Panc1 (cell line): ENCODE data around the gene MAP7. TPM values are rescaled to one million over a fixed set of nuclear protein-coding genes. Genes with fewer than 3 reads are reported as not detected.

Experiments used
- ATAC-seq: fragments of 200-7000 bp; cut with Tn5 transposase; 2 replicates; pipeline ENCODE4 v1.9.1; 2020; ENCODE audit warnings: mild to moderate bottlenecking, moderate library complexity
- BruUV-seq: library from RNA; stranded (reverse); fragments of 400-500 nt; replicated peaks from 2 replicates; lab custom pipeline; 2021; lab: Mats Ljungman, UMichigan
- CTCF ChIA-PET: fragments of 300-600 bp; sonication (Branson Sonifier 250); formaldehyde crosslinking; loops from one replicate; lab custom pipeline; 2022; ENCODE audit warnings: antibody characterized with exemption; lab: Charles Lee
- POLR2A ChIA-PET: fragments of 300-600 bp; sonication (Branson Sonifier 250); formaldehyde crosslinking; loops from one replicate; lab custom pipeline; 2022; ENCODE audit warnings: antibody characterized with exemption; lab: Charles Lee
- DNase-seq: peaks from one replicate; pipeline ENCODE4 v3.0.0-alpha.2; 2010; ENCODE audit warnings: low read depth, low spot score
- H3K27ac ChIP-seq: 2 replicates; pipeline ENCODE4 v1.5.1; 2011; ENCODE audit warnings: mild to moderate bottlenecking, low read length, inconsistent platforms
- H3K27me3 ChIP-seq: fragments of 200-500 bp; sonication (Bioruptor generic); 2 replicates; pipeline ENCODE4 v1.6.0; 2014; ENCODE audit warnings: low read length, inconsistent platforms; ENCODE audit not compliant: control insufficient read depth, insufficient read depth
- H3K36me3 ChIP-seq: fragments of 200-500 bp; sonication (Bioruptor generic); 2 replicates; pipeline ENCODE4 v1.5.1; 2014; ENCODE audit warnings: inconsistent platforms, mild to moderate bottlenecking, low read length, moderate library complexity; ENCODE audit not compliant: control insufficient read depth, insufficient read depth
- H3K4me1 ChIP-seq: 2 replicates; pipeline ENCODE4 v1.5.1; 2011; ENCODE audit warnings: inconsistent platforms, mild to moderate bottlenecking, low read length, moderate library complexity; ENCODE audit not compliant: control insufficient read depth, insufficient read depth
- H3K4me3 ChIP-seq, 2 experiments: 2 replicates each; pipeline ENCODE4 v1.5.1; 2011 to 2012; ENCODE audit warnings: low read depth in 2 of 2, low read length in 2 of 2, mild to moderate bottlenecking in 2 of 2, inconsistent platforms in 1 of 2, moderate library complexity in 1 of 2
- H3K9me3 ChIP-seq: fragments of 200-500 bp; sonication (Bioruptor generic); 2 replicates; pipeline ENCODE4 v1.5.1; 2014; ENCODE audit warnings: low read depth, mild to moderate bottlenecking, inconsistent platforms, low read length, moderate library complexity; ENCODE audit not compliant: control insufficient read depth, insufficient read depth
- POLR2AphosphoS5 ChIP-seq: IDR thresholded peaks from 2 replicates; pipeline ENCODE4 v1.6.1; 2012; ENCODE audit warnings: mild to moderate bottlenecking, low read depth, low read length, moderate library complexity
- SIN3A ChIP-seq: IDR thresholded peaks from 2 replicates; pipeline ENCODE4 v1.6.1; 2012; ENCODE audit warnings: low read depth, mild to moderate bottlenecking, low read length, moderate library complexity, borderline replicate concordance; ENCODE audit not compliant: insufficient read depth
- TCF7L2 ChIP-seq: IDR thresholded peaks from 2 replicates; pipeline ENCODE4 v1.6.1; 2011; ENCODE audit warnings: mild to moderate bottlenecking, low read depth, low read length, inconsistent platforms
- in situ Hi-C: cut with HindIII; loops from 2 replicates; pipeline ENCODE4 v1.10.0; 2016; ENCODE audit warnings: low sequenced_read_pairs, low pct_unique_long_range_greater_than_20kb
- intact Hi-C: fragments of 100-400 bp; cut with micrococcal nuclease; formaldehyde crosslinking; loops from one replicate; pipeline ENCODE4 v1.10.0; 2022; ENCODE audit not compliant: unreplicated experiment
- total RNA-seq: library from RNA; stranded (reverse); gene quantifications from one replicate; pipeline ENCODE4 v1.2.1, GENCODE V29; 2021; ENCODE audit not compliant: unreplicated experiment
- TF ChIP-seq, protein P1 (sequence below): fragments of 450-650 bp; IDR thresholded peaks from 2 replicates; pipeline ENCODE4 v1.5.1; 2017; ENCODE audit warnings: mild to moderate bottlenecking
- TF ChIP-seq, protein P2 (sequence below), 2 experiments: IDR thresholded peaks; 2 replicates each; pipeline ENCODE4 v1.6.1; 2011 to 2012; ENCODE audit warnings: low read depth in 2 of 2, control low read depth in 1 of 2, low read length in 1 of 2, mild to moderate bottlenecking in 1 of 2, moderate library complexity in 1 of 2; ENCODE audit not compliant: insufficient read depth in 1 of 2

Gene MAP7
- total RNA-seq, 1 experiment from 2014 or later: 1.8 TPM

DNA sequence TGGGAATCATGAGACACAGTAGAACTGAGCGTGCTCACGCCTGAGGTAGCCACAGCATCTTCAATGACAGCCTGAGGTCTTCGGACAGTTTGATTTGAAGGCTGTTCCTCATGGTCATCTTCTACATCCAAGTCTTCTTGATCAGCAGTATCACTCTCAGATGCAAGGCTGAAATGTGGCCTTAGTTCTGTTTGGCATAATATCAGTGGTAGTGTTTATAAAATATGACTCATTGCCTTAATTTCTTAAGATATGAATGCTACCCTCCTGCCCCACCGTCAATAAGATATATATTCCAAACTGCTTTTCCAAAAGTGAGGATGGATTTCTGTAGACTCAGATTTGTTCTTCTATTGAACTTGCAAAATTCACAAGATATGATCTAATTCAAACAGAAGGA, 17.5 kb upstream of the MAP7 start:
- Histone ChIP-seq H3K4me3 (no peak overlapping the region), H3K9me3 (peaks cover 7% of the 10 kb centered on the region; the same call in 1 of the 2 replicates), H3K27me3 (no peaks in the 10 kb centered on the region), H3K4me1 (no peaks in the 10 kb centered on the region), H3K27ac (no peak overlapping the region), H3K36me3 (no peaks in the 10 kb centered on the region; the same call in 1 of the 2 replicates)
- TF ChIP-seq, protein P1, sequence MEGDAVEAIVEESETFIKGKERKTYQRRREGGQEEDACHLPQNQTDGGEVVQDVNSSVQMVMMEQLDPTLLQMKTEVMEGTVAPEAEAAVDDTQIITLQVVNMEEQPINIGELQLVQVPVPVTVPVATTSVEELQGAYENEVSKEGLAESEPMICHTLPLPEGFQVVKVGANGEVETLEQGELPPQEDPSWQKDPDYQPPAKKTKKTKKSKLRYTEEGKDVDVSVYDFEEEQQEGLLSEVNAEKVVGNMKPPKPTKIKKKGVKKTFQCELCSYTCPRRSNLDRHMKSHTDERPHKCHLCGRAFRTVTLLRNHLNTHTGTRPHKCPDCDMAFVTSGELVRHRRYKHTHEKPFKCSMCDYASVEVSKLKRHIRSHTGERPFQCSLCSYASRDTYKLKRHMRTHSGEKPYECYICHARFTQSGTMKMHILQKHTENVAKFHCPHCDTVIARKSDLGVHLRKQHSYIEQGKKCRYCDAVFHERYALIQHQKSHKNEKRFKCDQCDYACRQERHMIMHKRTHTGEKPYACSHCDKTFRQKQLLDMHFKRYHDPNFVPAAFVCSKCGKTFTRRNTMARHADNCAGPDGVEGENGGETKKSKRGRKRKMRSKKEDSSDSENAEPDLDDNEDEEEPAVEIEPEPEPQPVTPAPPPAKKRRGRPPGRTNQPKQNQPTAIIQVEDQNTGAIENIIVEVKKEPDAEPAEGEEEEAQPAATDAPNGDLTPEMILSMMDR: no peak
- TF ChIP-seq SIN3A (no peak), POLR2AphosphoS5 (no peak), TCF7L2 (no peak)
- TF ChIP-seq, protein P2, sequence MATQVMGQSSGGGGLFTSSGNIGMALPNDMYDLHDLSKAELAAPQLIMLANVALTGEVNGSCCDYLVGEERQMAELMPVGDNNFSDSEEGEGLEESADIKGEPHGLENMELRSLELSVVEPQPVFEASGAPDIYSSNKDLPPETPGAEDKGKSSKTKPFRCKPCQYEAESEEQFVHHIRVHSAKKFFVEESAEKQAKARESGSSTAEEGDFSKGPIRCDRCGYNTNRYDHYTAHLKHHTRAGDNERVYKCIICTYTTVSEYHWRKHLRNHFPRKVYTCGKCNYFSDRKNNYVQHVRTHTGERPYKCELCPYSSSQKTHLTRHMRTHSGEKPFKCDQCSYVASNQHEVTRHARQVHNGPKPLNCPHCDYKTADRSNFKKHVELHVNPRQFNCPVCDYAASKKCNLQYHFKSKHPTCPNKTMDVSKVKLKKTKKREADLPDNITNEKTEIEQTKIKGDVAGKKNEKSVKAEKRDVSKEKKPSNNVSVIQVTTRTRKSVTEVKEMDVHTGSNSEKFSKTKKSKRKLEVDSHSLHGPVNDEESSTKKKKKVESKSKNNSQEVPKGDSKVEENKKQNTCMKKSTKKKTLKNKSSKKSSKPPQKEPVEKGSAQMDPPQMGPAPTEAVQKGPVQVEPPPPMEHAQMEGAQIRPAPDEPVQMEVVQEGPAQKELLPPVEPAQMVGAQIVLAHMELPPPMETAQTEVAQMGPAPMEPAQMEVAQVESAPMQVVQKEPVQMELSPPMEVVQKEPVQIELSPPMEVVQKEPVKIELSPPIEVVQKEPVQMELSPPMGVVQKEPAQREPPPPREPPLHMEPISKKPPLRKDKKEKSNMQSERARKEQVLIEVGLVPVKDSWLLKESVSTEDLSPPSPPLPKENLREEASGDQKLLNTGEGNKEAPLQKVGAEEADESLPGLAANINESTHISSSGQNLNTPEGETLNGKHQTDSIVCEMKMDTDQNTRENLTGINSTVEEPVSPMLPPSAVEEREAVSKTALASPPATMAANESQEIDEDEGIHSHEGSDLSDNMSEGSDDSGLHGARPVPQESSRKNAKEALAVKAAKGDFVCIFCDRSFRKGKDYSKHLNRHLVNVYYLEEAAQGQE (IDR thresholded peaks at IDR 0.05; ENCODE audit: insufficient read depth in 1 of 2, low read depth in 2 of 2, low read length in 1 of 2): no peak
- in situ Hi-C loops (no loop called here), intact Hi-C loops (no loop called here)
- no TSS peak for BruUV-seq
- ChIA-PET POLR2A (no interaction called here), CTCF (no interaction called here)
- ATAC-seq (no peak), DNase-seq (no peak)

DNA sequence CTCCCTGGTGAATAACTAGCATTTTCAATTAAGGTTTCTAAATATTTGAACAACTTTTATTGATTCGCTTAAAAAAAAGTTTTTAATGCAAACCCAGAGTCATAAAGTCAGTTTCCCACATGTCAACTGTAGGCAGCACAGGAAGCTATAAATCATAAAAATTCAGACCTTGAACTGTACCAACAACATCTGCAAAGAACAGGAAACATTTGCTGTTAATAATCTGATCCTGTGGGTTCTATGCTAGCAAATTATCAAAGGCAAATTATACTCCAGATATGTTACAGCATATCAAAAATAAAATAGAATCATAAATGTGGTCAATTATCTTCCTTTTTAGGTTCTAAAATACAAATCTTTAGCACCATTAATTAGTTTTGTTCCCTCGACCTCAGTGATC, 16.6 kb upstream of the MAP7 start:
- ATAC-seq (no peak), DNase-seq (no peak)
- intact Hi-C loops (no loop called here), in situ Hi-C loops (no loop called here)
- Histone ChIP-seq H3K36me3 (no peaks in the 10 kb centered on the region; the same call in 1 of the 2 replicates), H3K27me3 (no peaks in the 10 kb centered on the region), H3K4me1 (no peaks in the 10 kb centered on the region), H3K27ac (no peak overlapping the region), H3K4me3 (no peak overlapping the region), H3K9me3 (peaks cover 7% of the 10 kb centered on the region; the same call in 1 of the 2 replicates)
- BruUV-seq: no TSS peak
- TF ChIP-seq TCF7L2 (no peak), SIN3A (no peak), POLR2AphosphoS5 (no peak)
- TF ChIP-seq, protein P1: no peak
- TF ChIP-seq, protein P2 (IDR thresholded peaks at IDR 0.05; ENCODE audit: insufficient read depth in 1 of 2, low read depth in 2 of 2, low read length in 1 of 2): no peak
- CTCF ChIA-PET: no interaction called here
- POLR2A ChIA-PET: interaction anchor here (0.5 kb wide), 1 partner anchor 226 kb away, joined by 4 read pairs; the partner anchor contains the start of gene MAP3K5
